Inferior parietal cortex (tissue), 1 donor: ENCODE results near the gene KLHL7.
"Not testable (repeated sequence)": the region's sequence is repeated elsewhere in the genome, so short reads cannot be mapped to it uniquely, and the experiment has no call there.

ENCODE experiments used
- DNase-seq: peaks from one replicate; pipeline ENCODE4 v3.0.0-alpha.2; 2016; ENCODE audit errors: extremely low spot score

KLHL7 gene

GRCh38 chr7:23107781-23108180 lies 2.2 kb downstream of the KLHL7 start:
- no peak for DNase-seq

DNA sequence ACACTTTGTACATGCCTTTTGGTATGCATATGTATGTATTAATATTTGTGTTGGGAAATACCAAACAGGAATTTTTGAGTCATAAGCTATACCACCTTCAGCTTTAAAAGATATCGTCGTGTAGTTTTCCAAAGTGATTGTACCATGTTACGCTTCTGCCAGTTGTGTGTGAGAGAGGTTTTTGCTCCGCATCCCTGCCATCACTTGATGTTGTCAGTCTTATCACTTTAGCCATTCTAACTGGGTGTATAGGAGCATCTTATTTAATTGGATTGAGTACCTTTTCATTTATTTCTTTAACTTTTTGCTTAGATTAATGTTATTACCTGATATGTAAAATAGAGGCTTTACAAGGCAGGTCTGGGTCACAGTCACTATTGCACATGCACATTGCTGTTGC lies 3.4 kb downstream of the KLHL7 start:
- no peak for DNase-seq

DNA sequence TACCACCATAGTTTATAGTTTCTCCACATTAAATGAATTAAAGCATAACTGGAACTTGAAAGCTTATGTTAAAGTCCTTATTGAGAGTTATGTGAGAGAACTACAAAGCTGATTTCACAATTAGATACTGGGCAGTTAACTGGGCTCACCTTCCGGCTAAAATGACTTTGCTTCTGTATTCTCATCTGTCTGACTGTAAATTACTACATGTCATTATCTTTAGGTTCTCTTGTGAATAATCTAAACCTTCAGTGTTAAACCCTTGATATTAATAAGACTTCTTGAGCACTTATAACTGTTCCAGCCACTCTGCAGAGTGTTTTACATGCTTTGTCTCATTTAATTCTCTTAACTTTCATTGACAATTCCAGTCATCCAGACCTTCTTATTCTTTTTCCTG lies 3.9 kb downstream of the KLHL7 start:
- DNase-seq: no peak

GRCh38 chr7:23114896-23115295 lies 9.3 kb downstream of the KLHL7 start:
- peak; percentile 27 for DNase-seq

DNA sequence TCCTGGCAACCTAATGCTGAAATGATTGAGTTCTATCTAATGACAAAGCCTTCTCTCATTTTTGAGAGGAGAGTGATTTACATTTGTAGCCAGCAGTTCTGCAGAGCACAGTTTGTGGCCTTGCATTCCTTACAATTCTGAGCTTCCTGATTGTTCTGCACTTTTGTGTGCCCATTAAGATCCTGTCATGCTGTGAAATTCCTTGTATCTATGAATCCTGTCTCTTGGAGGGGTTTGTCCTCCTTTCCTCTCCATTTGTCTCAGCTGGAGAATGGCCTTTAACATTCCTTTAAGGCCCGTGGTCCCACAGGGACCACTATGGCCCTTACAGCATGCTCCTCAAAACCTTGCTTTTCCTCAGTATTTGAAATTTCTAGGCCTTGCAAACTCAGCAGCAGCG lies 10.4 kb downstream of the KLHL7 start:
- no peak for DNase-seq

GRCh38 chr7:23117841-23118240 lies 12.3 kb downstream of the KLHL7 start:
- no peak for DNase-seq

DNA sequence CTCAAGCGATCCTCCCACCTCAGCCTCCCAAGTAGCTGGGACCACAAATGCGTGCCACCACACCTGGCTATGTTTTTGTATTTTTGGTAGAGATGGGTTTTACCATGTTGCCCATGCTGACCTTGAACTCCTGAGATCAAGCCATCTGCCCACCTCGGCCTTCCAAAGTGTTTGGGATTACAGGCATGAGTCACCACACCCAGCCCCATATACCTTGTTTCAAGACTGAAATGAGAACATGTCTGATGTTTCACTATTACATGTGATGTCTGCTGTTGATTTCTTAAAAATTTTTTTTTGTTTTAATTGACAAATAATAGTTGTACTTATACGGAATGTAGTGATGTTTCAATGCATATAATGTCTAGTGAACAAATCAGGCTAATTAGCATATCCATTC lies 14.5 kb downstream of the KLHL7 start:
- DNase-seq: no peak

DNA sequence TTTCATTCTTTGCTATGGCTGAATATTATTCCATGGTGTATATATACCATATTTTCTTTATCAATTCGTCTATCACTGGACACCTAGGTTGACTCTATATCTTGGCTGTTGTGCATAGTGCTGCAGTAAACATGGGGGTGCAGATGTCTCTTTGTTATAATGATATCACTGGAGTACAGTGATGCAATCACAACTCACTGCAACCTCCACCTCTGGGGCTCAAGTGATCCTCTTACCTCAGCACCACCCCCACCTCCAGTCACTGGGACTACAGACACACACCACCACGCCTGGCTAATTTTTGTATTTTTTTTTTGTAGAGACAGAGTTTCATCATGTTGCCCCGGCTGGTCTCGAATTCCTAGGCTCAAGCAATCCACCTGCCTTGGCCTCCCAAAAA lies 15.6 kb downstream of the KLHL7 start:
- no peak for DNase-seq

DNA sequence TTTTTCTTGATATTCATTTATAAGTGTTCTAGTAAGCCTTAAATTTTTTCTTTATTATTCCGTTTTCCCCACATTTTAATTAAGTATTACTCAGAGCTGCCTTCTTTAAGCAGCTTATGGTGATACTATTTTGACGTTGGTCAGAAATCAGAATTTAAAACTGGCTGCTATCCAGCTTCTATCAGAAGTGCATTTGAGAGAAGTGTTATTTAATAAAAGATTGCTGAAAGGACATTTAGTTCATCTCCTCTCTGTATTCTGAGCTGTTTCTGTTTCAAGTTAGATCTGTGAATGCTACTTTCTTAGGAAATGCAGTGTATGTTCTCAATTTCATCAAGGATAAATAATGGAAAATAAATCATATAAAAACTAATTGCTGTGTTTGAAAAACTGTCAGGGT lies 17.4 kb downstream of the KLHL7 start:
- no peak for DNase-seq

DNA sequence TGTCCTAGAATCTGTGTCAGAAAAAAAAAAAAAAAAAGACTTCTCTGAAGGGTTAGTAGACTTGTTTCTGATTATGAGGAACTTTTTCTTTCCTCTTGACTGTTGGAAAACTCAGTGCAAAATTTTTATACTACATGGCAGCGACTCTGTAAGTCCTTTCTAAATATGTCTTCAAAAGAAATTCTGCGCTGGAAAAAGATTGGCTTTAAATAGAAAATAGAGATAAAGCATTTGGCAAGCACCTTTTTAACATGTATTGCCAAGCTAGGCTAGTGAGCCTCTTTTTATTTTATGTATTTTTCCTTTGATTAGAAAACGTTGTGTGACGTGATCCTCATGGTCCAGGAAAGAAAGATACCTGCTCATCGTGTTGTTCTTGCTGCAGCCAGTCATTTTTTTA lies 17.9 kb downstream of the KLHL7 start:
- no peak for DNase-seq

DNA sequence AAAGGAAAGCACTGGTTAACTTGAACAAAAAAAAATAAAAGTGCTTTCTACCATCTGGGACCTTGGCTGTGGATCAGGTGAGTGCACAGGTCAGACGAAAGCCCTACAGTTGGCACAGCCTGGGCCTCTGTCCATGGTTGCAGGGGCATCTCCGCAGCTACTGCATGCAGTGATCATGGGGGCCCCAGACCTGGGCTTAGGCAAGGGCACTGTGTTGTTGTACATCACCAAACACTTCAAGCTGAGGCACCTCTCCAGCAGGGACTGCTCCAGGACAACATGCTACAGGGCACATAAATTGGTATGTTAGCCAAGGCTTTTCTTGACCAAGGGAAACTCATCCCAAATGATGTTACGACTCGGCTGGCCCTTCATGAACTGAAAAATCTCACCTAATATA lies 23.5 kb downstream of the KLHL7 start:
- DNase-seq: no peak

GRCh38 chr7:23131799-23132198 lies 26.2 kb downstream of the KLHL7 start:
- DNase-seq: not testable (repeated sequence)

- DNase-seq: no peak
These were observed 28.2 kb downstream of the KLHL7 start for GRCh38 chr7:23133797-23134196.

DNA sequence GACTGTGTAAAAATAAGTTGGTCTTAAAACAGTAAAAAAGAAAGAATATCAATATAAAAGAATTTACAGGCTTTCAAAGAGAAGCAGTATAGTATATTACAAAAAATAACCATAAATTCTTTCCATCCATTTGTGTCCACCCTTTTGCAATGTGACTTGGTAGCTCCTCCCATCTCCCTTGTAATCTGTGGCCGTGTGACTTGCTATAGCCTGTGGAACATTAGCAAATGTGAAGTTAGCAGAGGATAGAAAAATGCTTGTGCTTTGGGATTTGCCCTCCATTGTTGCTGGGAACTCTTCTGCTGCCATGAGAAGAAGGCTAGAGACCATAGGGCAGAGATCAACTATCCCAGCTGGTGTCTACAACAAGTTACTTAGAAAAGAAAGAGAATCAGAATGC lies 30.2 kb downstream of the KLHL7 start:
- DNase-seq: no peak

- no peak for DNase-seq
These were observed 30.6 kb downstream of the KLHL7 start for GRCh38 chr7:23136216-23136615.

- no peak for DNase-seq
These were observed 52.1 kb downstream of the KLHL7 start for GRCh38 chr7:23157679-23158078.

- DNase-seq: no peak
These were observed 53.0 kb downstream of the KLHL7 start for GRCh38 chr7:23158546-23158945.

DNA sequence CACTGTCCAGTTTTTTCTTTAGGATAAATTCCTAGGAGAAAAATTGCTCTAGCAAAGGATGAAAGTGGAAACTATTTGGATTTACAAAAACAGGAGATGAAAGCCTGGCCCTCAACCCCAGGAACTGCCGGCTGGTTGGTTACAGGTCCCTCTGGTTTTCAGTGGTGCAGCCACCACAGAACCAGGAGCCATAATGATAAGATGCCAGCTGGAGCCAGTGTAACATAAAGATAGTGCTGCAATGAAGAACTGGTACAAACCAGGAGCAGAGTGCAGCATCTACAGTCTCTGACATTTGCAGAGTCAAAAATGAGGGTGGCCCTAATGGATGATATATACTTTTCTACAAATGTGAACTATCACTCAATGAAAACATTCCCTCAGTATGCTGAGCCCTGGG lies 55.9 kb downstream of the KLHL7 start:
- DNase-seq: no peak

DNA sequence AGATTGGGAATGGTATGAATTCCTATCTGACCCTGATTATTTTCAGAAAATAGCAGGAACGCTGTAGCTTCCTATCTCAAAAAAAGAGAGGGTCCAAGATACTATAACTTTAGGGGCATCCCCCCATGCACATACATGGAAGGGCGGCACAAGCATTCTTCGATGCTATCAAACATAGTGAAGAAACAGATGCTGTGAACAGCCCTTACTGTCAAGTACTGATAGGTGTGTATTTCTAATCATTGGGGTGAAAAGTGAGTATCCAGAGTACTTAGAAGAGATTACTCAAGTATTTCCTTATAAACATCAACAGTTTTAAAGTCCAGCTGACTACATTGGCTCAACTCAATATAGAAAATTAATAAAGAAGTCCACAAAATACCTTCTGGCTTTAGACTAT lies 59.3 kb downstream of the KLHL7 start:
- DNase-seq: no peak

DNA sequence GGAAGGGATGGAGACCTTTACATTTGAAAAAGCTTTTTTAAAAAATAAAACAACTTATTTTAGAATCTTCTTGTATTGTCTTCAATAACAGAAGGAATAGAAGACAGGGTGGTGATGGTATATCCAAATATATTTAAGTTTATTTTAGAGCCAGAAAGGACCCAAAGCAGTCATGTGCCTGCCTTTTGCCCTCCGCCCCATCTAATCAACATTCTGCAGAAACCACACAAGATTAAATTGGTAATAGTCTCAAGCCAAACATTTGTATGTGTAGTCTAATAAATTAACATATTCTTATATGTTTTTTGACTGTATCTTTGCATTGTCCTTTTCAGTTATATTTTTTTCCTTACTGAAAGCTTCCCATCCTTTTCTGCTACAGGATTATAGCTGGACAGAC lies 59.7 kb downstream of the KLHL7 start:
- DNase-seq: no peak

DNA sequence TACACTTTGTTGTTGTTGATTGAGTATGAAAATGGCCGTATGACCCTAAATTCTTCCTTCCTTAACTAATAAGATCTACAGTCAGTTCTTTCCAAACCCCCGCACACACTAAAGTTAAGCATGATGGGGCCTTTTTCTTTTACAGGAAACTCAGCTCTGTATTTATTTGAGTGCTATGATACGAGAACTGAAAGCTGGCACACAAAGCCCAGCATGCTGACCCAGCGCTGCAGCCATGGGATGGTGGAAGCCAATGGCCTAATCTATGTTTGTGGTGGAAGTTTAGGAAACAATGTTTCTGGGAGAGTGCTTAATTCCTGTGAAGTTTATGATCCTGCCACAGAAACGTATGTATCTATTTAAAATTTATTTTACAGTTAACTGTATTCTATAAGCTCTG lies 62.1 kb downstream of the KLHL7 start:
- DNase-seq: no peak

- no peak for DNase-seq
These were observed 62.7 kb downstream of the KLHL7 start for GRCh38 chr7:23168111-23168885.

GRCh38 chr7:23175938-23176337 lies 70.4 kb downstream of the KLHL7 start:
- DNase-seq: no peak
